Effector memory CD4-positive, alpha-beta T cell (primary cell): ENCODE results near the gene ATP6AP1.

Source experiments
- DNase-seq, 3 donors: peaks; one replicate each; pipeline ENCODE4 v3.0.0-alpha.2; 2020
- H3K27ac ChIP-seq: 2 replicates; pipeline ENCODE4 v1.7.0; 2013; ENCODE audit warnings: mild to moderate bottlenecking, low read length, moderate library complexity; ENCODE audit not compliant: insufficient read depth, poor library complexity, severe bottlenecking
- H3K27me3 ChIP-seq: replicated peaks from 2 replicates; pipeline ENCODE4 v1.7.0; 2013; ENCODE audit warnings: mild to moderate bottlenecking, low read length; ENCODE audit not compliant: insufficient read depth, control insufficient read depth, poor library complexity, severe bottlenecking
- H3K36me3 ChIP-seq: 2 replicates; pipeline ENCODE4 v1.7.0; 2013; ENCODE audit warnings: mild to moderate bottlenecking, low read length, moderate library complexity; ENCODE audit not compliant: control insufficient read depth, insufficient read depth
- H3K4me1 ChIP-seq: 2 replicates; pipeline ENCODE4 v1.7.0; 2013; ENCODE audit warnings: low read length, mild to moderate bottlenecking; ENCODE audit not compliant: control insufficient read depth, insufficient read depth, poor library complexity, severe bottlenecking
- H3K4me3 ChIP-seq: 2 replicates; pipeline ENCODE4 v1.7.0; 2013; ENCODE audit warnings: low read length, low read depth, mild to moderate bottlenecking; ENCODE audit not compliant: insufficient read depth, poor library complexity, severe bottlenecking
- H3K9me3 ChIP-seq: 2 replicates; pipeline ENCODE4 v1.7.0; 2013; ENCODE audit warnings: mild to moderate bottlenecking, low read length, moderate library complexity; ENCODE audit not compliant: control insufficient read depth

The ATP6AP1 gene

GRCh38 chrX:154481195-154481594 is 52.7 kb downstream of the ATP6AP1 start:
- no peaks in the 10 kb centered on the region for H3K9me3 ChIP-seq
- no peak for DNase-seq

GRCh38 chrX:154481911-154482601 is 53.6 kb downstream of the ATP6AP1 start:
- Histone ChIP-seq H3K4me1 (peaks cover 16% of the 10 kb centered on the region), H3K27ac (no peak overlapping the region), H3K36me3 (no peaks in the 10 kb centered on the region), H3K9me3 (no peaks in the 10 kb centered on the region), H3K4me3 (no peak overlapping the region), H3K27me3 (no peaks in the 10 kb centered on the region)
- DNase-seq, result no peak

More at GRCh38 chrX:154481195-154481594, 52.7 kb downstream of the ATP6AP1 start:
- Histone ChIP-seq H3K27me3 (no peaks in the 10 kb centered on the region), H3K4me3 (no peak overlapping the region), H3K4me1 (peaks cover 16% of the 10 kb centered on the region), H3K36me3 (no peaks in the 10 kb centered on the region), H3K27ac (no peak overlapping the region)

- no peak overlapping the region for H3K4me3 ChIP-seq
- peaks cover 12% of the 10 kb centered on the region for H3K4me1 ChIP-seq
- no peaks in the 10 kb centered on the region for H3K36me3 ChIP-seq
- H3K9me3 ChIP-seq, result no peaks in the 10 kb centered on the region
- DNase-seq, result no peak
- H3K27ac ChIP-seq, result no peak overlapping the region
- no peaks in the 10 kb centered on the region for H3K27me3 ChIP-seq
Observed at GRCh38 chrX:154482786-154483185, 54.3 kb downstream of the ATP6AP1 start.

- no peak overlapping the region for H3K4me3 ChIP-seq
- H3K36me3 ChIP-seq, result no peaks in the 10 kb centered on the region
- DNase-seq, result no peak
- peaks cover 12% of the 10 kb centered on the region for H3K4me1 ChIP-seq
- H3K27me3 ChIP-seq, result no peaks in the 10 kb centered on the region
- no peak overlapping the region for H3K27ac ChIP-seq
- no peaks in the 10 kb centered on the region for H3K9me3 ChIP-seq
Observed at GRCh38 chrX:154483325-154483724, 54.8 kb downstream of the ATP6AP1 start.

GRCh38 chrX:154484255-154485149 is 56.0 kb downstream of the ATP6AP1 start:
- Histone ChIP-seq H3K9me3 (no peaks in the 10 kb centered on the region), H3K36me3 (no peaks in the 10 kb centered on the region), H3K27me3 (no peaks in the 10 kb centered on the region), H3K4me3 (no peak overlapping the region), H3K27ac (no peak overlapping the region), H3K4me1 (peaks cover 11% of the 10 kb centered on the region)
- DNase-seq, result no peak

GRCh38 chrX:154485150-154486051 is 56.9 kb downstream of the ATP6AP1 start:
- no peaks in the 10 kb centered on the region for H3K36me3 ChIP-seq
- no peak for DNase-seq
- peaks cover 10% of the 10 kb centered on the region for H3K4me1 ChIP-seq
- peak overlapping the region; percentile 58 for H3K27ac ChIP-seq
- H3K9me3 ChIP-seq, result no peaks in the 10 kb centered on the region
- H3K27me3 ChIP-seq, result no peaks in the 10 kb centered on the region
- H3K4me3 ChIP-seq, result peak overlapping the region; percentile 46

GRCh38 chrX:154486052-154486395 is 57.5 kb downstream of the ATP6AP1 start:
- no peaks in the 10 kb centered on the region for H3K27me3 ChIP-seq
- peak overlapping the region; percentile 58 for H3K27ac ChIP-seq
- peaks cover 10% of the 10 kb centered on the region for H3K4me1 ChIP-seq
- no peaks in the 10 kb centered on the region for H3K9me3 ChIP-seq
- peak overlapping the region; percentile 46 for H3K4me3 ChIP-seq
- H3K36me3 ChIP-seq, result no peaks in the 10 kb centered on the region
- peak; percentile 19 to 28 (median 21) for DNase-seq
